HG02970 (cell line): ENCODE data around the gene LMBRD2.
"Not testable (repeated sequence)": the region's sequence is repeated elsewhere in the genome, so short reads cannot be mapped to it uniquely, and the experiment has no call there.

Source experiments
- ATAC-seq: cut with Tn5 transposase; IDR thresholded peaks from one replicate; pipeline ENCODE4 v1.9.1; 2021; ENCODE audit warnings: mild to moderate bottlenecking, moderate library complexity, moderate number of reproducible peaks; ENCODE audit not compliant: unreplicated experiment, low FRiP score

Gene LMBRD2

GRCh38 chr5:36162810-36163486 is 11.3 kb upstream of the LMBRD2 start:
- no peak for ATAC-seq

- no peak for ATAC-seq
These were observed 9.7 kb upstream of the LMBRD2 start for GRCh38 chr5:36161361-36161760.

- no peak for ATAC-seq
These were observed 8.9 kb upstream of the LMBRD2 start for GRCh38 chr5:36160617-36161016.

GRCh38 chr5:36158144-36158543 is 6.5 kb upstream of the LMBRD2 start:
- ATAC-seq, result no peak

- ATAC-seq, result no peak
These were observed 4.9 kb upstream of the LMBRD2 start for GRCh38 chr5:36156619-36157018.

DNA sequence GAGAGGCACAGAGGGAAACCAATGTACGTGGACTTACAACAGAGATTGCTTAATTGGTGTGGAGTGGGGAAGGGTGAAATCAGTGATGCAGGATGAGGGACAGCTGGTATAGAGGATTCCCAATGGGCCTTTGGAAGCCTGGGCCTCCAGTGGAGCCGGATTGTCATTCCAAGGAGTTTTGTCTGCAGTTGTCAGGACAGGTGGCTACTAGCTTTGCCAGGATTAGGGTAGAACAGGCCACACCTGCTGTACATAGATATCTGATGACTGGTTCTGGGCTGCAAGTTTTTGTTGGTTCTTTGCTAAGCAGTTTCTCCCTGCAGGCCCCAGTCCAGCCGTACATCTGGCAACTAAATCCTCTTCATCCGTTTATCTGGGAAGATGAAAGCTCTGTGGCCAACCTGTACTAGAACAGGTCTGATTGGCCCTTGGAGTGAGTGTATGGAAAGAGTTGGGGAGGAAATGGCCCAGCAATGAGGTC is 4.5 kb upstream of the LMBRD2 start:
- no peak for ATAC-seq

DNA sequence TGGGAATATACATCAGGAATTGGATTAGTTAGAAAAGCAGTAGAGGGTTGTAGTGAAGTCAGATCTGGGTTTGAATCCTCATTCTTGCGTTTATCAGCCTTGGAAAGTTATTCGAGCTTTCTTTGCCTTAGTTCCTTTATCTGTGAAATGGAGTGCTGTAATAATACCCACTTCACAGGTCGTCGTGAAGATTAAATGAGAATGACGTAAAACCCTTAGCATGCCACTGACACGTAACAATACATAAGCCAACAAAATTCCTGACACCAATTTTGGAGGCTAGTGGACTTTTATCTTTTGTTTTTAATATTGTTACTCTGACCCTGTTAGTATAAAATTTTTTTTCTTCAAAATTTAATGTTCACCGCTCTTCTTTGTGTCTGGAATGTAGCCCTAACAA is 3.6 kb upstream of the LMBRD2 start:
- no peak for ATAC-seq

DNA sequence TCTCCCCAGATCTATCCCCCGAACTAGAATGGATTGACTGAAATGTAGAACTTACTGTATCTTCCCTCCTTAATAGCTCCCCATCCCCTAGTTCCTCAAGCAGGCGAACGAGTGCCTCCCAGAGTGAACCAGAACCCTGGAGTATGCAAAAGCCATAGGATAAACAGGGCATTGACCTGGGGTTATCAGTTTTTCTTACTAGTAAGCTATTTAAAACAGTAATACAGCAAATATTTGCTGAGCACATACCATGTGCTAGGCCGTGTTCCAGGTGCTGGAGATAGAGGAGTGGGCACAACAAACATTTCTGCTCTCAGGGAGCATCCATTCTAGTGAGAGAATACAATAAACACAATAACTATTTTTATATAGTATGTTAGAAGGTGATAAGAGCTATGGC is 2.0 kb upstream of the LMBRD2 start:
- ATAC-seq, result no peak

DNA sequence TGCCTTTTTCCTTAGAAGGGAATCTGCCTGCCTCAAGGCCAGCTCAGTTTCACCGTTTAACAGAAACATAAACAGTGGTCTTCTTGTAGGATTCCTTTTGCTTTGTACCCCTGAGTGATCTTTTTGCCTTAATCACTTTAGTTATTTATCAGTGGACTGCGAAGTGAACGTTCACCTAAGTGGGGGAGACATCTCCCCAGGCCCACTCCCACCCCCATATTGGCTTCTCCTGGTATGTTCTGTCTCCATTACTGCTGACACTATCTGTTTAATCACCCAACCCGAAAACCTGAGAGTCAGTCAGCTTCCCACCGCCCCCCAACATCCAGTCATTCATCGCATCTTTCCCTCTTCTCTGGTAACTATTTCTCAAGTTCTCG is 1.6 kb upstream of the LMBRD2 start:
- no peak for ATAC-seq

- ATAC-seq, result no peak
These were observed 924 bp upstream of the LMBRD2 start for GRCh38 chr5:36152324-36153297.

- no peak for ATAC-seq
These were observed 832 bp downstream of the LMBRD2 start for GRCh38 chr5:36150676-36151433.

DNA sequence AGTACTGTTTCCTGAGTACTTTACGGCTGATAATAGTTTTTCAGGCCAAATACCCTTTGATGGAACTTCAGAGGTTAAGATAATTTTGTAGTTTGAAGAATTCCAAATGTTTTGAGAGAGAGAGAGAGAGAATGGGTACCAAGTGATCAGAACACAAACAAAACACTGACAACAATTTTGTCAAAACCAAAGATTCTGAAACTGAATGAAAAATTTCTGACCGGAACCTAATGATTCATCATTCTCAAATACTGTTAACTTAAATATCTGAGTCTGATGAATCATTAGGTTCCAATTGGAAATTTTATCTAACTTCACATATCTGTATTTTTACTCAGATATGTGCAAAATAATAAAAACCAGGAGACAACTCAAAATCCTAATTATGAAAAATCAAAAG is 4.0 kb downstream of the LMBRD2 start:
- no peak for ATAC-seq

GRCh38 chr5:36146390-36146789 is 5.3 kb downstream of the LMBRD2 start:
- ATAC-seq, result no peak

DNA sequence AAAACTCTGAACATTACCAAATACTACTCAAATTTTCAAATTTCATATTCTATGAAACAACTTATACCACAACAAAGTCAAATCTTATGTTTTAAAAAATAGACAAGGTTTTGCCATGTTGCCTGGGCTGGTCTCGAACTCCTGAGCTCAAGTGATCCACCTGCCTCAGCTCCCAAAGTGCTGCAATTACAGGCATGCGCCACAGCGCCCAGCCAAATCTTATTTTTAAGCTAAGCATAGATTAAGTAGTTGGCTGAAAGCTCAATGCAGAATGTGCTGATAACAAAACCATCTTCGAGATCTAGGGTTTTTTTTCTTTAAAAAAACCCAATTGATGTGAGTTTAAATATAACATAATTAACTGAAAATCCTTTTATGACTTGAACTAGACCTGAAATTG is 6.4 kb downstream of the LMBRD2 start:
- ATAC-seq, result no peak

GRCh38 chr5:36138900-36139683 is 12.6 kb downstream of the LMBRD2 start:
- no peak for ATAC-seq

GRCh38 chr5:36136581-36136980 is 15.1 kb downstream of the LMBRD2 start:
- ATAC-seq, result no peak

- no peak for ATAC-seq
These were observed 15.7 kb downstream of the LMBRD2 start for GRCh38 chr5:36135988-36136387.

DNA sequence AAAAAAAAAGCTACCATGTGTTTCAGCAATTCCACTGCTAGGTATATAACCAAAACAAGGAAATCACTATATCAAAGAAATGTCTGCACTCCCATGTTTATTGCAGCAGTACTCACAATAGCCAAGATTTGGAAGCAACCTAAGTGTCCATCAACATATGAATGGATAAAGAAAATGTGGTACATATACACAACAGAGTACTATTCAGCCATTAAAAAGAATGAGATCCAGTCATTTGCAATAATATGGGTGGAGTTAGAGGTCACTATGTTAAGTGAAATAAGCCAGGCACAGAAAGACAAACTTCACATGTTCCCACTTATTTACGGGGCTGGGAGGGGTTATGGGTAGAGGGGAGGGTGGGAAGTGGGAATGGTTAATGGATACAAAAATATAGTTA is 18.7 kb downstream of the LMBRD2 start:
- ATAC-seq, result not testable (repeated sequence)

DNA sequence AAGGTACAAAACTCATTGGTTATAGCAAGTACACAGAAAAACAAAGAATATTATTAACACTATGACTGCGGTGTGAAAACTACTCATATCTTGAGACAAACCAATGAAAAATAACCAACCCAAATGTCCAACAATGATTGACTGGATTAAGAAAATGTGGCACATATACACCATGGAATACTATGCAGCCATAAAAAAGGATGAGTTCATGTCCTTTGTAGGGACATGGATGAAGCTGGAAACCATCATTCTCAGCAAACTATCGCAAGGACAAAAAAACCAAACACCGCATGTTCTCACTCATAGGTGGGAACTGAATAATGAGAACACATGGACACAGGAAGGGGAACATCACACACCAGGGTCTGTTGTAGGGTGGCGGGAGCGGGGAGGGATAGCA is 22.0 kb downstream of the LMBRD2 start:
- not testable (repeated sequence) for ATAC-seq

DNA sequence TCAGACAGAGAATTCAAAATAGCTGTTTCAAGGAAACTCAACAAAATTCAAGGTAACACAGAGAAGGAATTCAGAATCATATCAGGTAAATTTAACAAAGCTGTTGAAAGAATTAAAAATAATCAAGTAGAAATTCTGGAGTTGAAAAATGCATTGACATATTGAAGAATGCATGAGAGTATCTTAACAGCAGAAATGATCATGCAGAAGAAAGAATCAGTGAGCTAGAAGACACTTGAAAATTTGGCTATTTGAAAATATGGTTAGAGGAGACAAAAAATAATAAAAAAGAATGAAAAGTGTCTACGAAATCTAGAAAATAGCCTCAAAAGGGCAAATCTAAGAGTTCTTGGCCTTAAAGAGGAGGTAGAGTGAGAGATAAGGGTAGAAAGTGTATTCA is 22.9 kb downstream of the LMBRD2 start:
- no peak for ATAC-seq
